NCI-H774 (cell line): Measurements from ENCODE around the gene ATP6V0E1.

Source experiments
- DNase-seq: peaks from one replicate; lab custom pipeline; 2025; lab: John Stamatoyannopoulos, UW

The ATP6V0E1 gene

DNA sequence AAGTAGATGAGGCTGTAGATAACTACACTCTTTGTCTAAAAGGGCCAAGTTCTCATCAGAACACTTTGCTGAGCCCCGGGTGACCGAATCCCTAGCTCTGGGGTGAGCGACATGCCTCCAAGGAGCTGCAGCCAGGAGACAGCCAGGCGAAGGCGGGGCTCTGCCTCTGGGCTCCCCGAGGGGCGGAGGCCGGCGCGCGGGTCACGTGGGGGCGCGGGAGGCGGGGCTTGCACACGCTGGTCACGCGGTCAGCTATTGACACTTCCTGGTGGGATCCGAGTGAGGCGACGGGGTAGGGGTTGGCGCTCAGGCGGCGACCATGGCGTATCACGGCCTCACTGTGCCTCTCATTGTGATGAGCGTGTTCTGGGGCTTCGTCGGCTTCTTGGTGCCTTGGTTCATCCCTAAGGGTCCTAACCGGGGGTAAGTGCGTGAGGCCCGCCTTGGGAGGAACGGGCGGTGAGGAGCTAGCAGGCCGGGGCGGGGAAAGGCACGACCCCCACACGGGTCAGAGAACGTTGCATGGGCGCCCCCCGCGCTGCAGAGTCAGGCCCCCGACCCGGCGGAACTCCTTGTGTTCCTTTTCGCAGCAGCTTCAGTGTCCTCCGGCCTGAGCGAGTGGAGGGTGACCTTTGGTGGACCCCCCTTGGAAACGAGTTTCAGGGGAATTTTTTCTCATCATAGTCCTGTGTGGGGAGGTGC lies at the start of gene ATP6V0E1:
ATP6V0E1 (plus strand) TSS at position 230 of the 702 bp plus-strand sequence; CDS start at position 320, 90 bp downstream.
- peak; percentile 84 for DNase-seq

DNA sequence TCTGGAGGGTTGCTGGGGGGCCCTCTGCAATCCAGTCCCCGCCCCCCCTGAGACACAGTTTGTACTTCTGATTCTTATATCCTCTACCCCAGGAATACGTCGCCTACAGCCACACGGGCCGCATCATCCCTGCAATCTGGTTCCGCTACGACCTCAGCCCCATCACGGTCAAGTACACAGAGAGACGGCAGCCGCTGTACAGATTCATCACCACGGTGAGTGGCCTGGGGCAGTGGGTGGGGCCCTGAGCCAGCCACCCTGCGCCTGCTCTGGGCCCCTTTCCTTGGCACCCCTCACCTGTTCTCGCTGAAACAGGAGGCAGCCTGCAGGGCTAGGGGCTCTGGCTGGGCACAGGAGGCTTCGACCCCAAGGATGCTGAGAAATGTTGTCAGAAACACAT lies 48.5 kb upstream of the ATP6V0E1 start:
- DNase-seq = no peak

DNA sequence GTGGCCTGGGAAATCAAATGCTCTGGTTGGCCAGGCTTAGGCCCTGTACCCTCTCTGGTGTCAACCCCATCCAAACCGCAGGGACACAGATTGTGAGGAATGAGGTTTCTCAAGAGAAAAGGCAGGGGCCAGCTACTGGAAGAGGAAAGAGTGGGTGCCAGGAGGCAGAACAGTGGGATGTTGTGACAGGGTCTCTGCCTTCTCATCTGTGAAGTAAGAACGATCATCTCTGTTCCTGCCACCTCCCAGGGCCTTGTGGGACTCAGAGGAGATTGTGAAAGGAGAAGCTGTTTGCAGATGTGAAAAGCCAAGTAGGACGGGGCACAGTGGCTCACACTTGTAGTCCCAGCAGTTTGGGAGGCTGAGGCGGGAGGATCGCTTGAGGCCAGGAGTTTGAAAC lies 47.2 kb upstream of the ATP6V0E1 start:
- no peak for DNase-seq

DNA sequence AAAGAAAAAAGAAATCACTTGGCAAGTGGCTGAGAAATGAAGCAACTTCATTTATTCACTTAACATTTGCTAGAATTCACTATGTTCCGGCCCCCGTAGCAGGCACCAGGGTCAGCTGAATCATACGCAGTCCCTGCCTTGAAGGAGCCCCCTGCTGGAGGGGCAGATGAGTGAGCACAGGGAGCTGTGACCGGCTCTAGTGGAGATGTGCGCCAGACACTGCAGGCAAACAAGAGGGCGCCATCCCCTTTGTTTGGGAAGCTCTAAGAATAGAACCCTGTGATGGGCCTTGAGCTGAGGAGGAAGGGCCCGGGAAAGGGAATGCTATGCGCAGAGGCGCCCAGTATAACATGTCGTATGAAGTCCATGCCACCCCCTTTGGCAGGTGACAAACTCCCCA lies 44.5 kb upstream of the ATP6V0E1 start:
- no peak for DNase-seq

DNA sequence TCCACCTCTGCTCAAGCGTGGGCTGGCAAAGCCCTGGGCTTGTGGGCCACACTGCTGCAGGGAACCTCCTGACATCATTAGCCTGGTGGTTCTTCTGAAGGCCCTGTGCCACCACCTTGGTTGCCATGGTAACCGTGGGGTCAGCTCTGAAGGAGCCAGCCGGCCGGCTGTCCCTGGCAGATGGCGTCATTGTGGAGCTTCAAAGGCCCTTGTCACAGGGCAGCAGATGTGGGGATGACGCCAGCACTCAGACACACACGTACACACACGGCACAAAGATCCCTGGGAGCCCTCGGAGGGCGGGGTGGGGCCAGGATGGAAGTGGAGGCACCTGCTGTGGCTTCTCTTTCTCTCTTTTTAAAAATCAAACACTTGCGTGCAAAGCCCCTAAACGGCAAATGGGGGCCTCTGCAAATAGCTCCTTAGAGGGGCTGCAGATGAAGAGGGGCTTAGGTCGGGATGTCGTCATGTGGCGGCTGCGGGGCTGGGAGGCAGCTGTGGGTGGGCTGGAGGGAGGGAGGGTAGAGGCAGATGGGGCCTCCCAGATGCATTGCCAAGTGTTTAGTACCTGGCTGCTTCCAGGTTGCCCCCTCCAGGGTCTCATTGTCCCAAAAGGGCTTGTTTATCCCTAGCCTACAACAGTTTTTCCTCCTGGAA lies 43.8 kb upstream of the ATP6V0E1 start:
- DNase-seq = peak; percentile 35

DNA sequence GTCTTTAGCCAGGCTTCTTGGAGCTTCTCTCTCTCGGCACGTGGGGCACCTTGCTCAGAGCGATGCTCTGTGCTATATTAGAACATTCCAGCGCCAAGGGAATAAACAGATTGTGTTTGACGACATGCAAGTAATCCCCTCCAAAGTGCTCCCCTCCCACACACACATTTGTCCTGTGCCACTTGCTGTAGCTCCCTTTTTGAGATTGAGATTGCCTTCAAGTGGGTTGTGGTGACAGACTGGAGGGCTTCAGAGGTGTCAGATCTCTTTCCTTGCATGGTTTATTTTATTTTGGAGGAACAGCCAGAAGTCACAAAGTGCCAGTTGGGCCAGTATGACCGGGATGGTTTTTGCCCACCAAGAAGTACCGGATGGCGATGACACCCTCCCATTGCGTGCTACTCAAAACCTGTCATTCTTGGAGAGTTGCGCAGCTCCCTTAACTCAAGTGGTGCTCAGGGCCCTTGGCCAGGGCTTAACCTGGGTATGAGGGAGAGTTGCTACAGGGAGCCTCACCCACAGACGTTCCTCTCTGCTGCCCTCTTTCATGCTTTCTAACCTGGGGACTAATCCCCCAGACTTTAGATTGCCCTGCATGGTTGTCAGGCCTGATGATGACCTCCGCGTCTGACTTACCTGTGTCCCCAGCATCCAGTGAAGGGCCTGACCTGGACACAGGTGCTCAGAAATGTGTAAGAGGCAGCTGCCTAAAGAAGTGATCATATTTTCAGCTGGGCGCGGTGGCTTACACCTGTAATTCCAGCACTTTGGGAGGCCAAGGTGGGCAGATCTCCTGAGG lies 43.1 kb upstream of the ATP6V0E1 start:
- DNase-seq = no peak

DNA sequence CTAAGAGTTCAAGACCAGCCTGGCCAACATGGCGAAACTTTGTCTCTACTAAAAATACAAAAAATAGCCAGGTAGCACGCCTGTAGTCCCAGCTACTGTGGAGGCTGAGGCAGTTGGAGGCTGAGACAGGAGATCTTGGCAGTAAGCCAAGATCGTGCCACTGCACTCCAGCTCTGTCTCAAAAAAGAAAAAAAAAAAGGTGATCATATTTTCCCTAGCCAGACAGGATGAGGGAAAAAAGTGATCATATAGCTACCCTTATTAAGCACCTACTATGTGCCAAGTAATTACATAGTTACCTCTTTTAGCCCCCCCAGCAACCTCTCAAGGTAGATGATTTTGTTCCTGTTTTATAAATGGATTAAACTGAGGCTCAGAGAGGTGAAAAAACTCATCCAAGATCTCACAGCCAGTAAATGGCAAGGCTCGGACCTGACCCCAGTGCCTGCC lies 42.5 kb upstream of the ATP6V0E1 start:
- DNase-seq = no peak

DNA sequence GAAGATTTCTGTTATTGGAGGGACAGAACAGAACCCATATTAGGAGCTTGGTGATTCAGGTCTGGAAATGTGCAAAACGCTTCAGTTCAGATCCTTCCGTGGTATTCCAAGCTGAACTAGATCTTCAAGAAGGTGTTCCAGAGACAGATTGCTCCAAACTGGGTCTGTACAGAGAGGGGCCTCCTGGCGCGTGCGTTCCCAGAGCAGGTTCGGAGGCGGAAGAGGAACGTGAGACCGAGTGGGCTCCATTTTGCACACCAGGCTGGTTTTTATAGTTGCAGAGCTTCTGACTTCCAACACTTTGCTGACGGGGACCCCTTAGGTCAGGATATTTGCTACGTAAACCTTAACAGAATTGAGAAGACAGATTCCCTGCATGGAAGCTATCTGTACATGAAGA lies 41.0 kb upstream of the ATP6V0E1 start:
- DNase-seq = no peak

DNA sequence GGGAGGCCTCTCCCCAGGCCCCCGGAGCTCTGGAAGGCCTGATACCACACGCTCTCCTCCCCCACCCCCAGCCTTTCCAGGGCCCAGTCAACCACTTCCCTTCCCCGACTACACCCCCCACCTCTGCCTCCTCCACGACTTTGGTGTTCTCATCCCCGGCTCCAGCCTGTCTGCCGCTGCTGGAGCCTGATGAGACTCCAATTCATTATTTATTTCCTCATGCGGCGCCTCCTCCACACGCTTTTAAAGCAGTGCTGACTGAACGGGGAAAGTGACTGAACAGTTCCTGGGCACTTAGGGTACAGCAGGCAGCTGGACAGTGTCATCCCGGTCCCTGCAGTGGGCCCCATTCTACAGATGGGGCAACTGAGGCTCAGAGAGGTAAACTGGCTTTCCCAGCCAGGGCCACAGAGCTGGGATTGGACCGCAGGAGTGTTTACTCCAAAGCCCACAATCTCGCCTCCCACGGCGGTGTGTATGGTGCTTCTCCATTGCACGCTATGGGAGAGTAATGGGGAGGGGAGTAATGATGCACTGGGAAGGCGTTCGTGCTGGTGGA lies 40.2 kb upstream of the ATP6V0E1 start:
- no peak for DNase-seq

DNA sequence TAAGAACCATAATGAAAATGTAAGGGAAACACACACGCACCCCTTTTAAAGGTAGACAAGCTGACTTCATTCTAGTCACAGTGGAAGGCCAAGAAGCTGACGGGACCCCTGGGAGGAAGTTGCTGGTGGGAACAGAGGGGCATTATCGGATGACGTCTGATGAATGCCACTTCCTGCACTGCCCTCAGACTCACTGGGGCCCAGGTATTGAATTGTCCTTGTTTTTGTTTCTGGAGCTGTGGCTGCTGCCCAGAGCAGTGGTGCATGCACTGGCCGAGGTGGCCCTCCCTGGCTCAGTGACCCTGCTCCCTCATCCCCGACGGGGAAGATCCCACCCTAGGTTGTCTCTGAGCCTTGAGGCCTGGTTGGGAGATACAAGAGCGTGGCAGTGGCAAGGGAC lies 39.7 kb upstream of the ATP6V0E1 start:
- no peak for DNase-seq

DNA sequence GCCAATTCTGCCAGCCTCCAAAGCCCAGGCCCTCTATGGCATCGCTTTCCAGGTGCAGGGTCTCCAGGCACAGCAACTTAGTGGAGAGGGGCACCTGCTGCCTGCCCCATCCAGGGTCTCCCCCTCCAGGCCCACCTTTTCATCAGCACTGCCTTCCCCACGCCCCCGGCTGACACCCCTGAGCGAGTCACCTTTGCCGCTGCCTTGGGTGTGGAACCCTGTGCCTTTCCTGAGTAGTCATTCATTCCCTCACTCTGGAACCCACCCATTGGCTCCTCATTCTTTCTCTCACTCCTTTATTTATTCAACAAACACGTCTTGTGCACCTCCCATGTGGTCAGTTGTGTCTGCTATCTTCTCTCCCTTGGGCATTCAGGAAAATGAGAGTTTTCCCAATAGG lies 38.8 kb upstream of the ATP6V0E1 start:
- DNase-seq = no peak

DNA sequence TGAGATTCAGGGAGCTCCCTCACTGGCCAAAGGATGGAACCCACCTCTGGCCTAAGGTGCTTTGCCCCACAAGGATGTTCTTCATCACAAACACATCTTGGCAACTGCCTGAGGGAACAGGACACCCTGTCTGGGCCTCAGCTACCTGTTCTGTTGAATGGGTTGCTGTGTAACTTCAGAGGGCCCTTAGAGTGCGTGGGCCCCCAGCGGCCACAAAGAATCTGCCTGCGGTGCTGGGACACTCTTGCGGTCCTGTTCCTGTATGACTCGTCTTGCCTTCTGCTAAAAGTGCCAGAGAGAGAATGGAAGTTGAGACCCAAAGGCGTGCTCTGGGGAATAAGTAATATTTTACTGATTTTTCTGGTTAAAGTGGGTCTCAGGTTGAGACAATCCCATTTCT lies 38.4 kb upstream of the ATP6V0E1 start:
- DNase-seq = no peak

DNA sequence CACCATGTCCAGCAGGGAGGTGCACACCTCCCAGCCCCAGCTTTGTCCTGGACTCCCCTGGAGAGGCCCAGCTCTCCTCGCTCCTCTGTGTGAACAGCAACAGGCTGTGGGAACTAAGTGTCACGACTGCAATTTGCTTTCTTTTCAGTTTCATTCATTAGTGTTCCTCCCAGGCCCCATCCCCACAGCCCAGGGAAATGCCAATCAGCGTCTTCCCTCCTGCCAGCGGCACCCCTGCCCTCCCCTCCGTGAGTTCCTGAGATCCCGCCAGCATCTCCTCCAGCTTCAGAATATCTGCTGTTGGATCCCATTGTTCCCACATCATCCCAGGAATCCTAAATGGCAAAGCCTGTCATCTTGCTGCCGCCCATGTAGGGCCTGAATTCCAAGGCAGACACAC lies 37.4 kb upstream of the ATP6V0E1 start:
- no peak for DNase-seq

DNA sequence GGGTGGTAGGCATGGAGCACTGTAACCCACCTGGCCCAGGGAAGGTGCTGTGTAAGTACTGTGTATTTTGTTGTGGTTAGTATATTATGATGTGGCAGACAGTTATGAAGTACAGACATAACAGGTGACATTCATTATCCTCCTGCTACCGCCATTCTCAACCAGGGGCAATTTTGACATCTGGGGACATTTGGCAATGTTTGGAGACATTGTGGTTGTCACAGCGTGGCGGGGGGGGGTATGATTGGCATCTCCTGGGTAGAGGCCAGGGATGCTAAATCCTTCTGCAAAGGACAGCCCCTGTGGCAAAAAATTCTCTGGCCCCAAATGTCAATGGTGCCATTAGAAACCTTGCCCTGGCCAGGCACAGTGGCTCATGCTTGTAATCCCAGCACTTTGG lies 34.1 kb upstream of the ATP6V0E1 start:
- DNase-seq = no peak

DNA sequence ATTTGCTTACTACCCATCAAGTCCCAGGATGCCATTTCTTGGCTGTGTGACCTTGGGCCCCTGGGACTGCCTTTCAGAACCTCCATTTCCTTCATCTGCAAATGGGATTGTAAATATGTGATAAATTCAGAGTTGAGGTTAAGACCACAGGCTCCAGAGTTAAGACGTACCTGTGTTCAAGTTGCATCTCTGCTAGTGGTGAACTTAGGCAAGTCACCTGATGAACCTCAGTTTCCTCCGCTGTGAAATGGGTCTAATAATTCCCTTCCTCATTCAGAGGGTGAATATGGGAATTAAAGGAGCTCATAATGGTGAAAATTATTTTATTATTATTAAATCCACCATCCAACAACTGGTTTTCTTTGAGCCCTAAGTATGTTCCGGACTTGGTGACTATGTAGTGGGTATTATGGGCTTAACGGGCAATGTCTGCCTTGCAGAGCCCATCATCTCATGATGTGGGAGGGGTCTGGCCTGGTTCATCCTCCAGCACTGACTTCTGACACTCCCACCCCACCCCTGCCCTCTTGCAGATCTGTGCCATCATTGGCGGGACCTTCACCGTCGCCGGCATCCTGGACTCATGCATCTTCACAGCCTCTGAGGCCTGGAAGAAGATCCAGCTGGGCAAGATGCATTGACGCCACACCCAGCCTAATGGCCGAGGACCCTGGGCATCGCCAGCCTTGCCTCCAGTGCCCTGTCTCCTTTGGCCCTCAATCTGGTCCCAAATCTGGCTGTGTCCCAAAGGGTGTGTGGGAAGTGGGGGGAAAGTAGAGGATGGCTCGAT lies 33.2 kb upstream of the ATP6V0E1 start:
- no peak for DNase-seq

DNA sequence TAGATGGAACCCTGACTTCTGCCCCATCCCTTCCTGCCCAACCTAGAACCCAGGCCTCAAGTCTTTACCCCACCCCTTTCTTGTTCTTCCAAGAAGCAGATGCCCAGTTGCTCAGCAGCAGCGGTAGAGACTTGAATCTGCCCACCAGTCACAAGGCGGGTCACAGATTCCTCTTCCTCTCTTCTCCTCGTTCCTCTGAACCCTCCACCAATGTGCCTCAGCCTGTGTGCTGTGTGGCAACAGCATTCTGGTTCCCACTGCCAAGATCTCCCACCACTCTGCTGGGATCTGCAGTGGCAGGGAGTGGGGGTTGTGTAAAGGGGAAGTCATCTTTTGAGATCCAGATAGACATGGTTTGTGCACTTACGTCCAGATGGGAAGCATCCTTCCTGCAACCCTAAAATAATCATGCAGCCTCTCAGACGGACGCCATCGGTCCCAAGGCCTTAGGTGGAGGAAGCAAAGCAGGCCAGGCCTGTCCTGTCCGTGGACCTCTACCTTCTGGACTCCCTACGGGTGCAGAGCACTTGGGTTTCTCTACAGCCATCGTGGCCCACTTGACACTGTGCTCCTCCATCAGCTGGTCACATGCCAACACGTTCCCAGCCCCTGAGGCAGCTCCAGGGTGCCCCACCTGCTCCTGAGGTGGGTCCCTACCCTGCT lies 32.1 kb upstream of the ATP6V0E1 start:
- no peak for DNase-seq

DNA sequence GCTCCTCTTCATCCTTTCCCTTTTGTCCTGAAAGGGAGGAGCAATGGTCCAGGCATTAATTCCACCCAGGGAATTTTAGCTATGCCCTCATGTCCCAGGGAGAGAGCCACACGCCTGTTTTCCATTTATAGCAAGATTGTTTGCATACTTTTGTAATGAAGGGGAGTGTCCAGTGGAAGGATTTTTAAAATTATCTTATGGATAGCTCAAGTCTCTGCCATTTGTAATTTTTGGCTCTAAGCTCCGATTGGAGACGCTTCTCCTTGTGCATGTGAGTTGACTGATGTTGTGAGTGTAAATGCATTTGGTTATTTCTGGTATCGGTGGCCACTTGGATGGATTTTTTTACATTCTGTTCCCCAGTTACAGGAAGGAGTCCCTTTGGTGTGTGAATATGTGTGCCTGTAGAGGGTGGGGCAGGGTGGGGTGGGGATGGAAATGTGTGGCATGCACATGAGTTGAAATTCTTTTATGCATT lies 31.5 kb upstream of the ATP6V0E1 start:
- no peak for DNase-seq

DNA sequence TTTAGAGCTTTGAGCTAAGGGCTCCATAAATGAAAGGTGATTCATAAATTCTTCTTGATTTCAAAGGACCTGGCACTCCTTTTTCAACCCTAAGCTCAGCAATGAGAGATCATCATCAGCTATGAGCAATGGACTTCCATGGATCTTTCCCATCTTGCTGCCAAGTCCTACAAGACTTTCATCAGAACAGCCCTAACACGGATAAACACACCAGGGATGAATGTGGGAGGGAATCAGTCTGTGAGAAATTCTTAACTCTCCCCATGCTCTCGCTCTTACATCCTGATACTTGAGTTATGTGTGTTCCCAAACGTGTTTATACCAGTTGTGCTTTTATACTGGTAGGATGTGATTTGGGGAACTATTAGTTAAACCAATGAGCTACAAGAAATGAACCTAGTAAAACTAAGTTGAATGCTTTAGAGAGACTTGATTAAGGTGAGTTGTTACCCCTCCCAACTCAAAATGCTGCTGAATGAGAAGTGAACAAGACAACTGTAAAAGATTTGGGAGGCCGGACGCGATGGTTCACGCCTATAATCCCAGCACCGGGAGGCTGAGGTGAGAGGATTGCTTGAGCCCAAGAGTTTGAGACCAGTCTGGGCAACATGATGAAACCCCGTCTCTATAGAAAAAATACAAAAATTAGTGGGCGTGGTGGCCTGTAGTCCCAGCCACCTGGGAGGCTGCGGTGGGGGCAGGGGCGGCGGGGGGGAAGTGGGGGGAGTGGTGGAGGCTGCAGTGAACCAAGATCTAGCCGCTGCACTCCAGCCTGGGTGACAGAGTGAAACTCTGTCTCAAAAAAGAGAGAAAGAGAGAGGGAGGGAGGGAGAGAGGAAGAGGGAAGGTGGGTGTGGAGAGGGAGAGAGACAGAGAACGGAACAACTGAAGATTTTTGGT lies 29.5 kb upstream of the ATP6V0E1 start:
- no peak for DNase-seq

DNA sequence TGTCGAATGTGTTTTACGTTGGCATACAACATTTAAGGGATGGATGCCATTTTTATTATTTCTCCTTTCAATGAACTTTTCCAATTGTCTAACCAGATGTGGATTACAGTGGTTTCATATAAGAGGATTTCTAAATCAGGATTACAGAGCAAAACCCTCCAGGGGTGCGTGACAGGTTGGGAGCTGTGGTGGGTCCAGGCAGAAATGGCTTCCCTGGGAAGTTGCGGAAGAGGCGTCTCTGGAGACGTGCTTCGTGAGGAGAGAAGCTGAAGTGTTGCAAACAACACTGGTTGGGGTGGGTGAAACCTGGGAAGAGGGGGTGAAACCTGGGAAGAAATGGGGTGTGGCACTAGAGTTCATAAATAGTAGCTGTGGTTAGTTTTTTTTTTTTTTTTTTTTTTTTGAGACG lies 28.8 kb upstream of the ATP6V0E1 start:
- no peak for DNase-seq

DNA sequence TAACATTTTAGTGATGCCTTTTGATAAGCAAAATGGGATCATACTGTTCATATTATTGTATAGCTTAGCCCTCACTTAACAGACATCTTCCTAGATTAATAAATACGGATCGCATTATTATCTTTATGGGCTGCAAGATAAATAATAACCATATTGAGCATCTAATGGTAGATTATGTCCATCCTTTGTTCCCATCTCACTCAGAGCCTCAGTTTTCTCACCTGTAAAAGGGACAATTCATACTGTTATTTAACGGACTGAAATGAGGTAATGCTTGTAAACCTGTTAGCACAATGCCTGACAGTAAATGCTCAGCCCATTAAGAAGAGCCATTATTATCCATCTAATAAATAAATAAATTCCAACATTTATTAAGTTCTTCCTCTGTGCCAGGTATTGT lies 27.3 kb upstream of the ATP6V0E1 start:
- no peak for DNase-seq
